ENCODE results near the gene FOXE3. TPM values are rescaled to one million over a fixed set of nuclear protein-coding genes. Genes with fewer than 3 reads are reported as not detected.

Gene FOXE3
- total and polyA plus RNA-seq, 9 of the 15 experiments (the other 6 are each of a cell fraction or from before 2014, with no cell fraction given), result not detected

GRCh38 chr1:47382399-47382983 lies 33.6 kb upstream of the FOXE3 start (continued):
- peak; percentile 20 for TF ChIP-seq E2F8 (IDR thresholded peaks at IDR 0.05; ENCODE audit: low read depth, partially characterized antibody)
- no peak for TF ChIP-seq ZNF609 (CRISPR knock-in tag; IDR thresholded peaks at IDR 0.05; ENCODE audit: borderline replicate concordance)
- no peak for TF ChIP-seq STAT6 (CRISPR knock-in tag; IDR thresholded peaks at IDR 0.05)
- TF ChIP-seq L3MBTL2 (IDR thresholded peaks at IDR 0.05), result no peak
- peak; percentile 61 for TF ChIP-seq MEIS2 (IDR thresholded peaks at IDR 0.05; ENCODE audit: partially characterized antibody)
- no peak for TF ChIP-seq HDAC3 (IDR thresholded peaks at IDR 0.05; ENCODE audit: borderline replicate concordance, partially characterized antibody)
- no peak for TF ChIP-seq CBX8 (IDR thresholded peaks at IDR 0.05; ENCODE audit: borderline replicate concordance, extremely low read depth, low read depth, low read length, poor library complexity, severe bottlenecking)
- TF ChIP-seq KLF16 (IDR thresholded peaks at IDR 0.05), result no peak
- no peak for TF ChIP-seq HSF4 (CRISPR knock-in tag; IDR thresholded peaks at IDR 0.05; ENCODE audit: borderline replicate concordance)
- no peak for TF ChIP-seq E2F1 (CRISPR knock-in tag; IDR thresholded peaks at IDR 0.05)
- no peak for TF ChIP-seq WHSC1 (IDR thresholded peaks at IDR 0.05; ENCODE audit: low read length)
- TF ChIP-seq PTTG1 (tag; IDR thresholded peaks at IDR 0.05; ENCODE audit: low read depth), result no peak
- no peak for TF ChIP-seq RBM39 (optimal IDR thresholded peaks at IDR 0.05; ENCODE audit: low read depth, low read length)
- no peak for TF ChIP-seq NR0B1 (IDR thresholded peaks at IDR 0.05; ENCODE audit: partially characterized antibody)

Data from K562 (cell line).